ENCODE results near the gene SPACA5. TPM values are rescaled to one million over a fixed set of nuclear protein-coding genes. Genes with fewer than 3 reads are reported as not detected.
"Not testable (repeated sequence)": the region's sequence is repeated elsewhere in the genome, so short reads cannot be mapped to it uniquely, and the experiment has no call there.

Gene SPACA5
- total RNA-seq, result not detected in 3 replicates

GRCh38 chrX:48006688-48007087, at the start of gene SPACA5:
Gene SPACA5 (plus strand): TSS chrX:48006988. CDS start chrX:48007803, 815 bp downstream.
- not testable (repeated sequence) for H3K9me3 Mint-ChIP-seq; H3K27me3 Mint-ChIP-seq (ENCODE audit: low read depth); H3K4me3 Mint-ChIP-seq; H3K27ac Mint-ChIP-seq; H3K4me1 Mint-ChIP-seq; DNase-seq (ENCODE audit: low spot score in 2 of 2, unreplicated experiment in 2 of 2); H3K36me3 Mint-ChIP-seq

GRCh38 chrX:47958206-47958605, 48.6 kb upstream of the SPACA5 start:
- not testable (repeated sequence) for H3K27ac Mint-ChIP-seq; H3K27me3 Mint-ChIP-seq (ENCODE audit: low read depth); H3K4me1 Mint-ChIP-seq; H3K4me3 Mint-ChIP-seq; DNase-seq (ENCODE audit: low spot score in 2 of 2, unreplicated experiment in 2 of 2); H3K36me3 Mint-ChIP-seq
- peaks cover 31% of the 10 kb centered on the region for H3K9me3 Mint-ChIP-seq

GRCh38 chrX:47958761-47959342, 47.9 kb upstream of the SPACA5 start:
- no peak for DNase-seq (ENCODE audit: low spot score in 2 of 2, unreplicated experiment in 2 of 2)
- Mint-ChIP-seq H3K4me1 (no peaks in the 10 kb centered on the region), H3K36me3 (no peaks in the 10 kb centered on the region), H3K4me3 (no peak overlapping the region), H3K27me3 (ENCODE audit: low read depth) (no peaks in the 10 kb centered on the region), H3K9me3 (peaks cover 28% of the 10 kb centered on the region), H3K27ac (no peak overlapping the region)
- no peak for TF ChIP-seq CTCF (IDR thresholded peaks at IDR 0.05; ENCODE audit: unreplicated experiment)

GRCh38 chrX:47960406-47960805, 46.4 kb upstream of the SPACA5 start:
- peaks cover 5% of the 10 kb centered on the region for H3K36me3 Mint-ChIP-seq
- H3K27me3 Mint-ChIP-seq (ENCODE audit: low read depth), result no peaks in the 10 kb centered on the region
- no peak overlapping the region for H3K4me3 Mint-ChIP-seq
- peaks cover 38% of the 10 kb centered on the region for H3K9me3 Mint-ChIP-seq
- no peaks in the 10 kb centered on the region for H3K4me1 Mint-ChIP-seq
- no peak overlapping the region for H3K27ac Mint-ChIP-seq
- no peak for DNase-seq (ENCODE audit: low spot score in 2 of 2, unreplicated experiment in 2 of 2)
- no peak for TF ChIP-seq CTCF (IDR thresholded peaks at IDR 0.05; ENCODE audit: unreplicated experiment)

GRCh38 chrX:47961830-47962229, 45.0 kb upstream of the SPACA5 start:
- DNase-seq (ENCODE audit: low spot score in 2 of 2, unreplicated experiment in 2 of 2); H3K4me1 Mint-ChIP-seq; H3K4me3 Mint-ChIP-seq; H3K36me3 Mint-ChIP-seq; H3K27me3 Mint-ChIP-seq (ENCODE audit: low read depth); H3K27ac Mint-ChIP-seq: not testable (repeated sequence)
- H3K9me3 Mint-ChIP-seq, result peaks cover 44% of the 10 kb centered on the region

GRCh38 chrX:47965526-47965925, 41.3 kb upstream of the SPACA5 start:
- not testable (repeated sequence) for H3K4me3 Mint-ChIP-seq; H3K36me3 Mint-ChIP-seq; H3K27me3 Mint-ChIP-seq (ENCODE audit: low read depth); DNase-seq (ENCODE audit: low spot score in 2 of 2, unreplicated experiment in 2 of 2); H3K4me1 Mint-ChIP-seq; H3K27ac Mint-ChIP-seq
- H3K9me3 Mint-ChIP-seq, result peaks cover 67% of the 10 kb centered on the region

- no peaks in the 10 kb centered on the region for H3K27me3 Mint-ChIP-seq (ENCODE audit: low read depth)
- H3K36me3 Mint-ChIP-seq, result peaks cover 53% of the 10 kb centered on the region
- H3K27ac Mint-ChIP-seq, result no peak overlapping the region
- H3K4me1 Mint-ChIP-seq, result no peaks in the 10 kb centered on the region
- no peak for TF ChIP-seq CTCF (IDR thresholded peaks at IDR 0.05; ENCODE audit: unreplicated experiment)
- H3K9me3 Mint-ChIP-seq, result peaks cover 81% of the 10 kb centered on the region
- H3K4me3 Mint-ChIP-seq, result no peak overlapping the region
- no peak for DNase-seq (ENCODE audit: low spot score in 2 of 2, unreplicated experiment in 2 of 2)
Observed at GRCh38 chrX:47973235-47973634, 33.6 kb upstream of the SPACA5 start.
